ENCODE data around the gene TBC1D20. TPM values are rescaled to one million over a fixed set of nuclear protein-coding genes. Genes with fewer than 3 reads are reported as not detected.
"Not testable (repeated sequence)": the region's sequence is repeated elsewhere in the genome, so short reads cannot be mapped to it uniquely, and the experiment has no call there.

TBC1D20 gene
- total RNA-seq, 2 donors from 2014 or later: 38.0 to 53.1 TPM

DNA sequence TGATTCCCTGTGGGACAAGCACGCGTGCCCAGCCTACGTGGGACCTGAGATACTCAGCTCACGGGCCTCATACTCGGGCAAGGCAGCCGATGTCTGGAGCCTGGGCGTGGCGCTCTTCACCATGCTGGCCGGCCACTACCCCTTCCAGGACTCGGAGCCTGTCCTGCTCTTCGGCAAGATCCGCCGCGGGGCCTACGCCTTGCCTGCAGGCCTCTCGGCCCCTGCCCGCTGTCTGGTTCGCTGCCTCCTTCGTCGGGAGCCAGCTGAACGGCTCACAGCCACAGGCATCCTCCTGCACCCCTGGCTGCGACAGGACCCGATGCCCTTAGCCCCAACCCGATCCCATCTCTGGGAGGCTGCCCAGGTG lies 66.1 kb downstream of the TBC1D20 start:
- Histone ChIP-seq H3K36me3 (no peaks in the 10 kb centered on the region), H3K9me3 (no peaks in the 10 kb centered on the region), H3K27me3 (replicated peaks; ENCODE audit: insufficient read depth) (no peaks in the 10 kb centered on the region), H3K4me1 (replicated peaks) (no peaks in the 10 kb centered on the region), H3K4me3 (no peak overlapping the region), H3K27ac (peak overlapping the region; percentile 61 to 66)
- TF ChIP-seq POLR2AphosphoS5 (IDR thresholded peaks at IDR 0.05): no peak
- no peak for TF ChIP-seq POLR2A (IDR thresholded peaks at IDR 0.05)
- TF ChIP-seq, protein P1, sequence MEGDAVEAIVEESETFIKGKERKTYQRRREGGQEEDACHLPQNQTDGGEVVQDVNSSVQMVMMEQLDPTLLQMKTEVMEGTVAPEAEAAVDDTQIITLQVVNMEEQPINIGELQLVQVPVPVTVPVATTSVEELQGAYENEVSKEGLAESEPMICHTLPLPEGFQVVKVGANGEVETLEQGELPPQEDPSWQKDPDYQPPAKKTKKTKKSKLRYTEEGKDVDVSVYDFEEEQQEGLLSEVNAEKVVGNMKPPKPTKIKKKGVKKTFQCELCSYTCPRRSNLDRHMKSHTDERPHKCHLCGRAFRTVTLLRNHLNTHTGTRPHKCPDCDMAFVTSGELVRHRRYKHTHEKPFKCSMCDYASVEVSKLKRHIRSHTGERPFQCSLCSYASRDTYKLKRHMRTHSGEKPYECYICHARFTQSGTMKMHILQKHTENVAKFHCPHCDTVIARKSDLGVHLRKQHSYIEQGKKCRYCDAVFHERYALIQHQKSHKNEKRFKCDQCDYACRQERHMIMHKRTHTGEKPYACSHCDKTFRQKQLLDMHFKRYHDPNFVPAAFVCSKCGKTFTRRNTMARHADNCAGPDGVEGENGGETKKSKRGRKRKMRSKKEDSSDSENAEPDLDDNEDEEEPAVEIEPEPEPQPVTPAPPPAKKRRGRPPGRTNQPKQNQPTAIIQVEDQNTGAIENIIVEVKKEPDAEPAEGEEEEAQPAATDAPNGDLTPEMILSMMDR (IDR thresholded peaks at IDR 0.05): no peak
- intact Hi-C loops (cut with DNase I): no loop called here
- WGBS: 90% methylated on average over 24 of the region's 24 CpGs
- no peak for DNase-seq (ENCODE audit: low spot score)

DNA sequence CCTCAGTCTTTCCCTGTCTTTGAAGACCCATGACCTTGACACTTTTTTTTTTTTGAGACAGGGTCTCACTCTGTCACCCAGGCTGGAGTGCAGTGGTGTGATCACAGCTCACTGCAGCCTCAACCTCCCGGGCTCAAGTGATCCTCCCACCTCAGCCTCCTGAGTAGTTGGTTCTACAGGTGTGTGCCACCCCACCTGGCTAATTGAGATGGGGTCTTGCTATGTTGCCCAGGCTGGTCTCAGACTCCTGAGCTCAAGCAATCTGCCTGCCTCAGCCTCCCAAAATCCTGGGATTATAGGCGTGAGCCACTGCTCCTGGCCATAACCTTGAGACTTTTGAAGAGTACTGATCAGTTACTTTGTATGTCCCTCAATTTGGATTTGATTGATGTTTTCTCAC lies 69.0 kb downstream of the TBC1D20 start:
- DNase-seq (ENCODE audit: low spot score); H3K27me3 ChIP-seq (replicated peaks; ENCODE audit: insufficient read depth); H3K36me3 ChIP-seq; H3K27ac ChIP-seq; intact Hi-C loops (cut with DNase I); H3K4me3 ChIP-seq; H3K4me1 ChIP-seq (replicated peaks); H3K9me3 ChIP-seq: not testable (repeated sequence)
- WGBS: 97% methylated on average over 2 of the region's 2 CpGs

DNA sequence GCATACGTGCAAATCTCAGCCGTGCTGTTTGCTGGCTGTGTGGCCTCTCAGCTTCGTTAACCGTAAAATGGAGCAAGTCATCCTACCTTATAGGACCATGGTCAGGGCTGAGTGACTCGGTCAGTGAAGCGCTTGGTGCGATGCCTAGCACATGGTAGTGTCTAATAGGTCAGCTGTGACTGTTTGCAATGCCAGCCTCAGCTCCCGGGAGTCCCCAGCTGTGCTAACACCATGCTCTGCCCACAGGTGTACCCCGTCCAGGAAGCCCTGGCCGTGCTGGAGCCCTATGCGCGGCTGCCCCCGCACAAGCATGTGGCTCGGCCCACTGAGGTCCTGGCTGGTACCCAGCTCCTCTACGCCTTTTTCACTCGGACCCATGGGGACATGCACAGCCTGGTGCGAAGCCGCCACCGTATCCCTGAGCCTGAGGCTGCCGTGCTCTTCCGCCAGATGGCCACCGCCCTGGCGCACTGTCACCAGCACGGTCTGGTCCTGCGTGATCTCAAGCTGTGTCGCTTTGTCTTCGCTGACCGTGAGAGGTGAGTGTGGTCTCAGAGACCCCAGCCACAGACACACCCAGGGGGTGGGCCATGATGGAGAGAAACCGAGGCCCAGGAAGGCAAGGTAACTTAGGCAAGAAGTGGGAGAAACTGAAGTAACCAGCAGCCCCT lies 71.2 kb downstream of the TBC1D20 start:
- Histone ChIP-seq H3K27me3 (replicated peaks; ENCODE audit: insufficient read depth) (no peaks in the 10 kb centered on the region), H3K4me1 (replicated peaks) (no peaks in the 10 kb centered on the region), H3K36me3 (no peaks in the 10 kb centered on the region), H3K27ac (no peak overlapping the region), H3K4me3 (no peak overlapping the region), H3K9me3 (no peaks in the 10 kb centered on the region)
- TF ChIP-seq POLR2A (IDR thresholded peaks at IDR 0.05): no peak
- TF ChIP-seq, protein P1 (IDR thresholded peaks at IDR 0.05): no peak
- TF ChIP-seq POLR2AphosphoS5 (IDR thresholded peaks at IDR 0.05): no peak
- intact Hi-C loops (cut with DNase I): no loop called here
- no peak for DNase-seq (ENCODE audit: low spot score)
- WGBS: 88% methylated on average over 29 of the region's 29 CpGs

DNA sequence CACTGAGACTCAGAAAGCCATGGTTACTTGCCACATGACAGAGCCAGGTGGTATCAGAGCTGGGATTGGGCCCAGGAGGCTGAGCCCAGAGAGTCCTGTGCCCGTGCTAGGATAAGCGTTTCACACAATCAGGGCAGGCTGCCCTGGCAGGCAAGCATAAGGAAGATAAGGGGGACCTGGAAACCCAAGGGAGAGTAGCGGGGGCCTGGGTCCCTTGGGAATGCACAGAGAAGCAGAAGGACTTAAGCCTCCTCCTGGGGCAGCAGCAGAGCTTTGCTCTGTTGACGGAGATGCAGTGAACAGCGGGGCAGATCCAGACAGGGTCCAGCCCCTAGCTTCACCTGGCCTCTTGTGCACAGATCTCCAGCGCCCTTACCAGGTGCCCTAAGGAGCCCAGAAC lies 73.1 kb downstream of the TBC1D20 start:
- no peaks in the 10 kb centered on the region for H3K9me3 ChIP-seq
- H3K27me3 ChIP-seq (replicated peaks; ENCODE audit: insufficient read depth): no peaks in the 10 kb centered on the region
- no peak overlapping the region for H3K27ac ChIP-seq
- TF ChIP-seq POLR2AphosphoS5 (IDR thresholded peaks at IDR 0.05): no peak
- no peak for TF ChIP-seq POLR2A (IDR thresholded peaks at IDR 0.05)
- TF ChIP-seq, protein P1 (IDR thresholded peaks at IDR 0.05): no peak
- intact Hi-C loops (cut with DNase I): no loop called here
- WGBS: 84% methylated on average over 6 of the region's 6 CpGs
- no peaks in the 10 kb centered on the region for H3K4me1 ChIP-seq (replicated peaks)
- DNase-seq (ENCODE audit: low spot score): no peak
- no peaks in the 10 kb centered on the region for H3K36me3 ChIP-seq
- no peak overlapping the region for H3K4me3 ChIP-seq

DNA sequence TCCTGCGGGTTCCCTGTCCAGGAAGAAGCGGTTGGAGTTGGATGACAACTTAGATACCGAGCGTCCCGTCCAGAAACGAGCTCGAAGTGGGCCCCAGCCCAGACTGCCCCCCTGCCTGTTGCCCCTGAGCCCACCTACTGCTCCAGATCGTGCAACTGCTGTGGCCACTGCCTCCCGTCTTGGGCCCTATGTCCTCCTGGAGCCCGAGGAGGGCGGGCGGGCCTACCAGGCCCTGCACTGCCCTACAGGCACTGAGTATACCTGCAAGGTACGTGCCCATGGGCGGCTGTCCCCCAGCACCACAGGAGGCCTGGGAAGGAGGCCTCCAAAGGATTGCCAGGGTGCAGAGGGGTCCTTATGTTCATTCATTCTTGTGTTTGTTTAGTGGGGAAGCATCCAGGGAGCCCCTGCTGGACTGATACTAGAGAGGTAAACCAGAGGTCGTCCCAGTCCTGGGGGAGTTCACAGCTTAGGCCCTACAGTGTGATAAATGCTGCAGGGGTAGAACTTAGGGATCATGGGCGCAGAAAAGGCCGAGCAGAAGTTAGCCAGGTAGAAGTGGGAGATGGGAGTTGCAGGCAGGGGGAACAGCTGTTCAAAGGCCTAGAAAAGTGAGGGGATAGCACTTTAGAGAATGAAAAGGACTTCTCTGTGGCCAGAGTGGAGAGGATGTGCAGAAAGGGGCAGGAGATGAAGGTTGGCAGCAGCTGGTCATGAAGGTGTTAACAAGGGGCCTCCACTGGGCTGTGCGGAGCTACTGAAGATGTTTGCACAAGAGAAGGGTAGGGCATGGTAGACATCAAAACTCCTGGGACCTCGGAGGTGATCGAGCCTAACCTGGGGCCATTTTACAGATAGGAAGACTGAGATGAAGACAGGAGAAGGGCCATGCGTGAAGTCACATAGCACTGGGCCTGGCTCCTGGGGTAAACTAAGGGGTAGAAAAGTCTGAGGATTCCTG lies 74.0 kb downstream of the TBC1D20 start:
- Histone ChIP-seq H3K4me1 (replicated peaks) (no peaks in the 10 kb centered on the region), H3K36me3 (no peaks in the 10 kb centered on the region), H3K27me3 (replicated peaks; ENCODE audit: insufficient read depth) (no peaks in the 10 kb centered on the region), H3K9me3 (no peaks in the 10 kb centered on the region), H3K4me3 (no peak overlapping the region), H3K27ac (no peak overlapping the region)
- 82% methylated on average over 17 of the region's 21 CpGs for WGBS
- TF ChIP-seq POLR2A (IDR thresholded peaks at IDR 0.05): no peak
- TF ChIP-seq, protein P1 (IDR thresholded peaks at IDR 0.05): no peak
- no peak for TF ChIP-seq POLR2AphosphoS5 (IDR thresholded peaks at IDR 0.05)
- intact Hi-C loops (cut with DNase I): no loop called here
- no peak for DNase-seq (ENCODE audit: low spot score)

All from prostate gland (tissue), 2 donors.